Prostate gland (tissue), 2 donors: Measurements from ENCODE around the gene INTU.

Source experiments
- CTCF ChIP-seq, 4 experiments: fragments of 200-600 bp in 2 of 4; fragments of 450-650 bp in 2 of 4; sonication (generic) in 2 of 4; IDR thresholded peaks; 1 replicate in 3 of 4; 2 replicates in 1 of 4; pipeline ENCODE4 v1.5.1; 2016 to 2019; ENCODE audit warnings: antibody characterized with exemption in 4 of 4, mild to moderate bottlenecking in 2 of 4, moderate library complexity in 2 of 4
- POLR2A ChIP-seq: fragments of 450-650 bp; IDR thresholded peaks from one replicate; pipeline ENCODE4 v1.6.1; 2016; ENCODE audit warnings: antibody characterized with exemption, mild to moderate bottlenecking
- POLR2AphosphoS5 ChIP-seq: sonication (generic); formaldehyde crosslinking; IDR thresholded peaks from one replicate; pipeline ENCODE4 v1.6.1; 2017; ENCODE audit warnings: antibody characterized with exemption

- TF ChIP-seq CTCF (IDR thresholded peaks at IDR 0.05) = no peak
- no peak for TF ChIP-seq POLR2AphosphoS5
- no peak for TF ChIP-seq POLR2A
These were observed 104.5 kb downstream of the INTU start for GRCh38 chr4:127737295-127737694.
